ENCODE data around the gene MC3R. TPM values are rescaled to one million over a fixed set of nuclear protein-coding genes. Genes with fewer than 3 reads are reported as not detected.
"Not testable (repeated sequence)": the region's sequence is repeated elsewhere in the genome, so short reads cannot be mapped to it uniquely, and the experiment has no call there.

MC3R gene
- total RNA-seq, 1 donor from 2014 or later, result not detected

GRCh38 chr20:56215115-56215514 lies 33.4 kb upstream of the MC3R start:
- intact Hi-C loops (cut with micrococcal nuclease), result no loop called here
- Mint-ChIP-seq H3K4me1 (no peaks in the 10 kb centered on the region), H3K27ac (no peak overlapping the region), H3K27me3 (peaks cover 2% of the 10 kb centered on the region), H3K4me3 (no peak overlapping the region), H3K36me3 (ENCODE audit: low read depth) (no peaks in the 10 kb centered on the region), H3K9me3 (peaks cover 6% of the 10 kb centered on the region)
- TF ChIP-seq CTCF (IDR thresholded peaks at IDR 0.05), result no peak
- ChIA-PET POLR2A (no interaction called here), CTCF (no interaction called here)
- ATAC-seq (ENCODE audit: low read depth) (no peak), DNase-seq (no peak)

- intact Hi-C loops (cut with micrococcal nuclease), result no loop called here
- peaks cover 2% of the 10 kb centered on the region for H3K27me3 Mint-ChIP-seq
- CTCF ChIA-PET, result no interaction called here
- no peaks in the 10 kb centered on the region for H3K36me3 Mint-ChIP-seq (ENCODE audit: low read depth)
- H3K9me3 Mint-ChIP-seq, result peaks cover 9% of the 10 kb centered on the region
- TF ChIP-seq CTCF (IDR thresholded peaks at IDR 0.05), result no peak
- ATAC-seq (ENCODE audit: low read depth) (no peak), DNase-seq (no peak)
- POLR2A ChIA-PET, result no interaction called here
- no peak overlapping the region for H3K4me3 Mint-ChIP-seq
- H3K27ac Mint-ChIP-seq, result no peak overlapping the region
- H3K4me1 Mint-ChIP-seq, result no peaks in the 10 kb centered on the region
Observed at GRCh38 chr20:56217829-56218228, 30.7 kb upstream of the MC3R start.

- peaks cover 11% of the 10 kb centered on the region for H3K9me3 Mint-ChIP-seq
- CTCF ChIA-PET; H3K4me3 Mint-ChIP-seq; H3K27me3 Mint-ChIP-seq; DNase-seq; H3K4me1 Mint-ChIP-seq; H3K36me3 Mint-ChIP-seq (ENCODE audit: low read depth); POLR2A ChIA-PET; H3K27ac Mint-ChIP-seq; ATAC-seq (ENCODE audit: low read depth); intact Hi-C loops (cut with micrococcal nuclease): not testable (repeated sequence)
Observed at GRCh38 chr20:56221186-56221585, 27.3 kb upstream of the MC3R start.

- no peaks in the 10 kb centered on the region for H3K36me3 Mint-ChIP-seq (ENCODE audit: low read depth)
- no peak overlapping the region for H3K4me3 Mint-ChIP-seq
- ChIA-PET CTCF (no interaction called here), POLR2A (no interaction called here)
- H3K9me3 Mint-ChIP-seq, result peaks cover 11% of the 10 kb centered on the region
- intact Hi-C loops (cut with micrococcal nuclease), result no loop called here
- no peak for TF ChIP-seq CTCF (IDR thresholded peaks at IDR 0.05)
- no peaks in the 10 kb centered on the region for H3K27me3 Mint-ChIP-seq
- H3K27ac Mint-ChIP-seq, result no peak overlapping the region
- H3K4me1 Mint-ChIP-seq, result no peaks in the 10 kb centered on the region
- no peak for DNase-seq
- no peak for ATAC-seq (ENCODE audit: low read depth)
Observed at GRCh38 chr20:56222201-56222600, 26.3 kb upstream of the MC3R start.

GRCh38 chr20:56222945-56223344 lies 25.6 kb upstream of the MC3R start:
- intact Hi-C loops (cut with micrococcal nuclease), result no loop called here
- Mint-ChIP-seq H3K36me3 (ENCODE audit: low read depth) (no peaks in the 10 kb centered on the region), H3K27ac (no peak overlapping the region), H3K9me3 (peaks cover 11% of the 10 kb centered on the region), H3K4me1 (no peaks in the 10 kb centered on the region), H3K27me3 (no peaks in the 10 kb centered on the region), H3K4me3 (no peak overlapping the region)
- DNase-seq, result no peak
- CTCF ChIA-PET, result no interaction called here
- ATAC-seq (ENCODE audit: low read depth), result no peak
- no peak for TF ChIP-seq CTCF (IDR thresholded peaks at IDR 0.05)
- POLR2A ChIA-PET, result no interaction called here

GRCh38 chr20:56223352-56223751 lies 25.2 kb upstream of the MC3R start:
- Mint-ChIP-seq H3K4me3 (no peak overlapping the region), H3K4me1 (no peaks in the 10 kb centered on the region), H3K27ac (no peak overlapping the region), H3K9me3 (peaks cover 11% of the 10 kb centered on the region), H3K27me3 (no peaks in the 10 kb centered on the region), H3K36me3 (ENCODE audit: low read depth) (no peaks in the 10 kb centered on the region)
- DNase-seq, result no peak
- POLR2A ChIA-PET, result no interaction called here
- no peak for ATAC-seq (ENCODE audit: low read depth)
- CTCF ChIA-PET, result no interaction called here
- intact Hi-C loops (cut with micrococcal nuclease), result no loop called here
- TF ChIP-seq CTCF (IDR thresholded peaks at IDR 0.05), result no peak

Measured in activated B cell treated with CpG ODN at 0.5 μM for 24 hours (primary cell).